DOHH2 (cell line): ENCODE data around the gene ZNF280A.

Source experiments
- CTCF ChIP-seq: fragments of 200-600 bp; sonication (generic); IDR thresholded peaks from one replicate; pipeline ENCODE4 v1.5.1; 2014; ENCODE audit warnings: antibody characterized with exemption, mild to moderate bottlenecking, low read depth, low read length; ENCODE audit not compliant: poor library complexity, severe bottlenecking
- EZH2phosphoT487 ChIP-seq: fragments of 200-600 bp; sonication (generic); IDR thresholded peaks from 2 replicates; pipeline ENCODE4 v1.6.1; 2017; ENCODE audit warnings: borderline replicate concordance, mild to moderate bottlenecking, antibody characterized with exemption, low read length, moderate library complexity, mixed read lengths

- TF ChIP-seq CTCF (no peak), EZH2phosphoT487 (no peak)
Measured at GRCh38 chr22:22556578-22556977, 36.5 kb upstream of the ZNF280A start.
